ENCODE measurements around the gene NHLRC4. TPM values are rescaled to one million over a fixed set of nuclear protein-coding genes. Genes with fewer than 3 reads are reported as not detected.

NHLRC4 gene
- total RNA-seq, 2 experiments from 2014 or later = 0.60 to 0.67 TPM

DNA sequence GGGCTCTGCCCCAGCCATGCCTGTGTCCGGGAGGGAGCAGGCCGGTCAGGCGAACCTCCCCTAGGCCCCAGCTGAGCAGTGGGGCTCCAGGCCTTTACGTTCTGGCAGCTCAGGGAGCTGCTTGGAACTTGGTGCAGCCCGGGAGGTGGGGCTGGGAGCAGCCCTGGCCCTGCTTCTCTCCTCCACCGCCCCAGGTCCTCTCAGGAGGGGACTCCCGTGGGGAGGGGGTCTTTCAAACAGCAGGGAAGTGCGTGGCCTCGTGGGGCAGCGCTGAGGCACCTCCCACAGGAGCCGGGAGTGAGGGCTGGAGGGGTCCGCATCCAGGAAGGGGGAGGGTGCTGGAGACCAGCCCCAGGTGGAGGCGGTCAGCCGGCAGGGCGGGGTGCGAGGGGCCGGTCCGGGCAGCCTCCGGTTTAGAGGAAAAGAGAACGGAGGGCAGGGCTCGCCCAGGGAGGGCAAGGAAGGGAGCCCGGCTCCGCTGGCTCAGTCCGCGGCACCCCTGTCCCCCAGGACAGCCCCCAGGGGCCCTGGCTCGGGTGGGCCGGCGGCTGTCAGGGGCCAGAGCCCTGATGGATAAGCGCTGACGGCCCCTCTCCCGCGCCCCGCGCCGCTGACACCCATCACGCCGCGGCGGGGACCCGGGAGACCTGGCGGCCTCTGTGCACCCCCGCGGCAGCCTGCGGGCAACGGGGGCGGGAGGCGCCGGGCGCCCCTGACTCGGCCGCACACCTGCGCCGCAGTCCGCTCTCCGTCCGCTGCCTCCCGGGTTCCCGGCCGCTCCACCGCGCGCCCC lies 7.2 kb upstream of the NHLRC4 start:
- intact Hi-C loops (cut with micrococcal nuclease) = no loop called here
- no peaks in the 10 kb centered on the region for H3K9me3 Mint-ChIP-seq

DNA sequence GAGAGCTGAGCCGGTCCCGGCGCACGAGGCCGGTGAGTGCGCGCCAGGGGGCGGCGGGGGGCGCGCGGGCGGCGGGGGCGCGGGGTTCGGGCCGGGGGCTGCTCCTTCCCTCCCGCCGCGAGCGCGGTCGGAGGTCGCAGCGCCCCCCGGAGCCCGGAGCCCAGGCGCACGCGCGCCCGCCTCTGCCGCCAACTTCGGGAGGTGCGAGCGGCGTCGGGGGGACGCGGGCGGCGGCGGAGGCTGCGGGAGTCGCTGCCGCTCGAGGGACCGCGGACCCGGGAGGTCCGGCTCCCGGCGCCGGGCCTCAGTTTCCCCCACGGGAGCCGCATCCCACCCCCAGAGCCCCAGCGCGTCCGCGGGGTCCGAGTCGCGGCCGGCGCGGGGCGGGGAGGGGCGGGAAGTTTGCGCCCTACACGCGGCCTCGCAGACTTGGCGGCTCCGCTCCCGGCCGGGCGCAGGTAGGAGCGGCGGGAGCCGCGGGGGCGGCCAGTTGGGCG lies 6.6 kb upstream of the NHLRC4 start, which contains the start of gene PRR35:
TSS of gene PRR35 (plus strand) at position 191 of the 497 bp plus-strand sequence. CDS start 2,901 bp downstream, outside the sequence.
- intact Hi-C loops (cut with micrococcal nuclease) = no loop called here
- CTCF ChIA-PET = no interaction called here
- Mint-ChIP-seq H3K4me1 (ENCODE audit: low read depth) (no peaks in the 10 kb centered on the region), H3K36me3 (ENCODE audit: low read depth) (no peaks in the 10 kb centered on the region), H3K27ac (no peak within 1 kb of the TSS), H3K27me3 (ENCODE audit: low read depth) (peaks cover 2% of the 10 kb centered on the region), H3K9me3 (no peaks in the 10 kb centered on the region), H3K4me3 (no peak within 1 kb of the TSS)
- no peak for DNase-seq

More for the DNA sequence above, 7.2 kb upstream of the NHLRC4 start:
- Mint-ChIP-seq H3K4me3 (no peak overlapping the region), H3K27me3 (ENCODE audit: low read depth) (peaks cover 2% of the 10 kb centered on the region), H3K27ac (no peak overlapping the region), H3K36me3 (ENCODE audit: low read depth) (no peaks in the 10 kb centered on the region), H3K4me1 (ENCODE audit: low read depth) (no peaks in the 10 kb centered on the region)
- CTCF ChIA-PET = no interaction called here
- no peak for DNase-seq

DNA sequence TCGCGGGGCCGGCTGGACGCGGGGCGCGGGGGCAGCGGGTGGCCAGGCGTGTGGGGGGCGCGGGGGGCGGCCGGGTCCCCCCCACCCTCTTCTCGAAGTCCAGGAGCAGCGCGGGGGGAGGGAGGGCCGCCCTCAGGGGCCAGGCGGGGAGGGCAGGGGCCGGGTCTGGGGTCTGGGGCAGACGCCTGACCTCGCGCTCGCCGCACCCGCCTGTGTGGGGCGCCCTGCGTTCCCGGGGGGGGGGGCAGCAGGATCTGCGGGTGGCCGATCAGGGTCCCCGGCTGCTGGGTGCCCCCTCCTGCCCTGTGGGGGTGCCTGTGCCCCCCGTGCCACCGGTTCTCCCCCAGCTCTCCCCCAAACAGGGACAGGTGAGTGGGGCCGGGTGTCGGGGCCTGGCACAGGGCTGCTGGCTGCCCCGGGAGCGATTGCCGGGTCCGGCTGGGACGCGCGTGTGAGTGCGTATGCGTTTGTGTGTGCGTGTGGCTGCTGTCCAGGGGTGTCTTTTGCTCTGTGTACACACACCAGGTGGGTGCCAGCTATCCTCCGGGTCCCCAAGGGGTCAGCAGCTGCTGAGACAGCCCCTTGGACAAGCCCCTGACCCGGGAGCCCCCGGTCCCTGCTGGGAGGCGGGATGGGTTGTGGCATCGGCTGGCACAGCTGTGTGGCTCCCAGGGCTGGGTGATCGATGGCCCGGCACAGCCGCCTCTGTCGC lies 5.9 kb upstream of the NHLRC4 start:
- no peaks in the 10 kb centered on the region for H3K36me3 Mint-ChIP-seq (ENCODE audit: low read depth)
- peaks cover 2% of the 10 kb centered on the region for H3K27me3 Mint-ChIP-seq (ENCODE audit: low read depth)
- CTCF ChIA-PET = no interaction called here
- intact Hi-C loops (cut with micrococcal nuclease) = no loop called here
- H3K4me3 Mint-ChIP-seq = no peak overlapping the region
- no peak for DNase-seq
- no peaks in the 10 kb centered on the region for H3K4me1 Mint-ChIP-seq (ENCODE audit: low read depth)
- H3K9me3 Mint-ChIP-seq = no peaks in the 10 kb centered on the region
- no peak overlapping the region for H3K27ac Mint-ChIP-seq

DNA sequence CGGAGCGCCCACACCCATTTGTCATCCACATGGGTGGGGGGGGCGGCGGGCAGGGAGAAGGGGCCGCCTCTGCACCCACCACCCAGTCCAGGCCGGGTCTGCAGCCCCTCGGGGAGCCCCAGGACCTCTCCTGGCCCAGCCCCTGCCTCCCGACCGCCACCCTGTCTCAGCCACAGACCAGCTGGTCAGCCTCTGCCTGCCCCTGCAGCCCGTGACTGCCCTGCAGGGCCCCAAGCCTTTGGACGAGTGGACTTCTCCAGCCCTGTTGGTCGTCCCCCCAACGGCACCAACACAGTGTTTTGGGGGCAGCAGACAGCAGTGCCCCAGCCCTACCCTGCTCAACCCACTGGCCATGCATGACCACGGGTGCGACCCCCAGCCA lies 5.4 kb upstream of the NHLRC4 start:
- no peak overlapping the region for H3K27ac Mint-ChIP-seq
- peaks cover under 1% of the 10 kb centered on the region for H3K4me1 Mint-ChIP-seq (ENCODE audit: low read depth)
- no peaks in the 10 kb centered on the region for H3K36me3 Mint-ChIP-seq (ENCODE audit: low read depth)
- peaks cover 2% of the 10 kb centered on the region for H3K27me3 Mint-ChIP-seq (ENCODE audit: low read depth)
- intact Hi-C loops (cut with micrococcal nuclease) = no loop called here
- no peak overlapping the region for H3K4me3 Mint-ChIP-seq
- DNase-seq = no peak
- CTCF ChIA-PET = no interaction called here
- H3K9me3 Mint-ChIP-seq = no peaks in the 10 kb centered on the region

DNA sequence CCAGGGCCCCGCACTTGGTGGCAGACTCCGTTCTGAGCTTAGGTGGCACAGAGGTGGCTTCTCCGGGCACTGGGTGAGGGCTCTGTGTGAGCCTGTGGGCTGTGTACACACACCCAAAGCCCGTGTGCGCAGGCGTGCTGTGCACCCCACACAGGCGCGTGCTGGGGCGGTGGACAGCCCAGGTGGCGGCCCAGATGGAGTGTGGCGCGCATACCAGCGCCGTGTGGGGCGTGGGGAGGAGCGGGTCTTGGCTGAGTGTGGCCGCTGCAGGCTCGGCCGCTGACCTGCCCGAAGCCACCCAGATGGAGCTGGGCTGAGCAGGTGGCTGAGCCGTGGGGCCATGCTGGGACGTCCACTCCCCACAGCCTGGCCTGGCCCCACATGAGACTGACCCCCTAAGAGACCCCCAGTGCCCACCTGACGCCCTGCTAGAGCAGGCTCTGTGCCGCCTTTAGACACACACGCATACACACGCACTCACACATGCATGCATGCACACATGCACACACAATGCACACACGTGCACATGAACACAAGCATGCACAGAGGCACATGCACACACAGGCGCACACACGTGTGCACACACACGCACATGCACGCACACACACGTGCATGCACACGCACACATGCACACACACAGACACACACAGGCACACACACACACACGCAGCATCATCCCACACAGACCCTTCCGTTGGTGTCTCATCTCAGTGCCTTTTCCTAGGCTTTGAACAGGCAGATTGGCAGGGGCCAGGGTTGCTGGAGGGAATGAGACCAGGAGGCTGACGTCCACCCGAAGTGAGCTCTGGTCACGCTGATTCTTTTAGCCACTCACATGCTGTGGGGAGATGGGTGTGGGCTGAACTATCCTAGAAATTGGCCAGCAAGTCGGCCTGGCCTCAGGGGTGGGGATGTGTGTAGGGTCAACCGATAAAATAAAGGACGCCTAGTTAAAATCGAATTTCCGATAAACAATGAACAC lies 4.6 kb upstream of the NHLRC4 start:
- no peak overlapping the region for H3K4me3 Mint-ChIP-seq
- no peak overlapping the region for H3K27ac Mint-ChIP-seq
- CTCF ChIA-PET = no interaction called here
- peaks cover 9% of the 10 kb centered on the region for H3K4me1 Mint-ChIP-seq (ENCODE audit: low read depth)
- H3K36me3 Mint-ChIP-seq (ENCODE audit: low read depth) = no peaks in the 10 kb centered on the region
- DNase-seq = no peak
- peaks cover 2% of the 10 kb centered on the region for H3K27me3 Mint-ChIP-seq (ENCODE audit: low read depth)
- no peaks in the 10 kb centered on the region for H3K9me3 Mint-ChIP-seq
- intact Hi-C loops (cut with micrococcal nuclease) = no loop called here

DNA sequence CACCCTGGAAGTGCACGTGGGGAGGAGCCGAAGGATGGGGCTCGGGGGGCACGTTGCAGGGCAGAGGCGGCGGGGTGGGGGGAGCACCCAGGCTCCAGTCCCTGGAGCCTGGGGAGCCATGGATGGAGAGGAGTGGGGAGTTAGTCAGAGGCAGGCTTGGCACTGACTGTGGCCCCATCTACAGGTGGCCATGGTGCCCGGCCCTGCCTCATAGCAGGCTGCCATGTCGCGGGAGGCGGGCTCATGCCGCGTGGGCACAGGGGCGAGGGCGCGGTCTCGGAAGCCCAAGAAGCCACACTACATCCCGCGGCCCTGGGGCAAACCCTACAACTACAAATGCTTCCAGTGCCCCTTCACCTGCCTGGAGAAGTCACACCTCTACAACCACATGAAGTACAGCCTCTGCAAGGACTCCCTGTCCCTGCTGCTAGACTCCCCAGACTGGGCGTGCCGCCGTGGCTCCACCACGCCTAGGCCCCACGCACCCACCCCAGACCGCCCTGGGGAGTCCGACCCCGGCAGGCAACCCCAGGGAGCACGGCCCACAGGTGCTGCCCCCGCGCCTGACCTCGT lies 3.6 kb upstream of the NHLRC4 start:
- no peaks in the 10 kb centered on the region for H3K9me3 Mint-ChIP-seq
- intact Hi-C loops (cut with micrococcal nuclease) = no loop called here
- H3K36me3 Mint-ChIP-seq (ENCODE audit: low read depth) = no peaks in the 10 kb centered on the region
- CTCF ChIA-PET = no interaction called here
- peaks cover 10% of the 10 kb centered on the region for H3K4me1 Mint-ChIP-seq (ENCODE audit: low read depth)
- no peak overlapping the region for H3K27ac Mint-ChIP-seq
- peaks cover 2% of the 10 kb centered on the region for H3K27me3 Mint-ChIP-seq (ENCODE audit: low read depth)
- DNase-seq = no peak
- H3K4me3 Mint-ChIP-seq = no peak overlapping the region

DNA sequence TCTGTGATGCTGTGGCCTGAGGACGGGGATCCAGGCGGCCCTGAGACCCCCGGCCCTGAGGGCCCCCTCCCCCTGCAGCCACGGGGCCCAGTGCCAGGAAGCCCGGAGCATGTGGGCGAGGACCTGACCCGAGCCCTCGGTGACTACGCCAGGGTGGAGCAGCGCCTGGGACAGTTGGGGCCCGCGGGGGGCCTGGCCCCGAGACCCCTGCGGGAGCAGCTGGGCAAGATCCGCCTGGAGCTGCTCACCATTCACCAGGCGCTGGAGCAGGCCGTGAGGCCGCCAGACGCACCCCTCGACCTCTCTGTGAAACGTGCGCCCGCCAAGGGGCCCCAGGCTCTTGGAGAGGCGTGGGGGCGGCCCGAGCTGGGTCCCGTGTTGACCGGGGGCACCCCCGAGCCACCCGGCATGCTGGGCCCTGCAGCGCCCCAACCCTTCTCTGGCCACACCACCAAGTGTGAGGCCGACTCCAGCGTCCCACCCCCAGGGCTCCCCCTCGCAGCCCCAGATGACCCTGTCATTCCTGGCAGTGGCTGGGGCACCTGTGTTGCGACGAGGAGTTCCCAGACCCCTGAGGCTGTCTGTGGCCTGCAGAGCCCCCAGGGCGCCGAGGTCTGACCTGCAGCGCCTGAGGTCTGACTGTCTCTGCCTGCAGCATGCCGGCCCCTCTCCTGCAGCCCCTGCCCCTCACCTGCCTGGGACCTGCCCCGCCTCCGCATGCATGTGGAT lies 2.0 kb upstream of the NHLRC4 start:
- no peaks in the 10 kb centered on the region for H3K27me3 Mint-ChIP-seq (ENCODE audit: low read depth)

DNA sequence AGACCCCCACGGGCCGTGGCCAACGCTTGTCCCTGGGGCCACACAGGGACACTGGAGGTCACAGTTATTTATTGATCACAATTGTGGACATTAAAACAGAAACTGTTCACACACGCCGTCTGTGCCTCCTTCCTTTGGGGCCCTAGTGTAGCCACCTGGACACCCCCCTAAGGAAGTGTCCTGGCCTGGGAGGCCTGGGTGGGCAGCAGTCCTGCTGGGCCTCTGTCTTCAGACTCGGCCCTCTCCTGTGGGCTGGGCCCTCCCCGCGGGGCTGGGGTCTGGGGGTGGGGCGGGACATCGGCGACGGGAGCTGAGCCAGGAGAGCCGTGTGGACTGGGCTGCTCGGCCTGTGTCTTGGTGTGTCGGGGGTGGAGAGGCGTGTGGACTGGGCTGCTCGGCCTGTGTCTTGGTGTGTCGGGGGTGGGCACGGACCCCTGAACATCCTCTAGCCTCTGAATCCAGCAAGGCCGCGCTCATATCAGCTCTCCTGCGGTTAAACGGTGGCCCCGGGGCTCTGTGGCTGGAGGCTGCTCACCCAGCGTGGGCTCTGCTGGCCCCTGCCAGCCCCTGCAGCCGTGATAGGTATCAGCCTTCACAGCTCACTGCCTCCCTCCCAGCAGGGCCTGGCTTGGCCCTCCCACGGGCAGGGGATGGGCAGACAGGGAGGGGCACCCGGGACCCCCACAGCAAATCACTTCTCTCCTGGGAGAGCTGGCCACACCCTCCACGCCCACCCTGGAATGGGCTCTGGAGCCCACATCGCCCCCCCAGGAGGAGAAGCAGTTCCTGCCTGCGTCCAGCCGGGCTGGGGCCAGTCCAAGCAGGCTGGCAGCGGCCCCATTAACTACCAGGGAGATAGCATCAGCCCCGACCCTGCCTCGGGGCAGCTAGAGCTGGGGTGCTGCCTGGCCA lies 1.1 kb upstream of the NHLRC4 start:
- no peak for DNase-seq
- H3K36me3 Mint-ChIP-seq (ENCODE audit: low read depth) = no peaks in the 10 kb centered on the region
- H3K4me3 Mint-ChIP-seq = no peak overlapping the region
- peaks cover 18% of the 10 kb centered on the region for H3K4me1 Mint-ChIP-seq (ENCODE audit: low read depth)
- intact Hi-C loops (cut with micrococcal nuclease) = loop anchor here (2.0 kb wide), 1 partner anchor 23 kb away; no protein-coding TSS in a partner anchor
- no peaks in the 10 kb centered on the region for H3K27me3 Mint-ChIP-seq (ENCODE audit: low read depth)
- CTCF ChIA-PET = no interaction called here
- H3K9me3 Mint-ChIP-seq = no peaks in the 10 kb centered on the region
- no peak overlapping the region for H3K27ac Mint-ChIP-seq

More for the DNA sequence above, 2.0 kb upstream of the NHLRC4 start:
- CTCF ChIA-PET = no interaction called here
- H3K36me3 Mint-ChIP-seq (ENCODE audit: low read depth) = no peaks in the 10 kb centered on the region
- no peaks in the 10 kb centered on the region for H3K9me3 Mint-ChIP-seq
- no peak for DNase-seq
- H3K4me3 Mint-ChIP-seq = no peak overlapping the region
- intact Hi-C loops (cut with micrococcal nuclease) = no loop called here
- H3K27ac Mint-ChIP-seq = no peak overlapping the region
- H3K4me1 Mint-ChIP-seq (ENCODE audit: low read depth) = peaks cover 17% of the 10 kb centered on the region

DNA sequence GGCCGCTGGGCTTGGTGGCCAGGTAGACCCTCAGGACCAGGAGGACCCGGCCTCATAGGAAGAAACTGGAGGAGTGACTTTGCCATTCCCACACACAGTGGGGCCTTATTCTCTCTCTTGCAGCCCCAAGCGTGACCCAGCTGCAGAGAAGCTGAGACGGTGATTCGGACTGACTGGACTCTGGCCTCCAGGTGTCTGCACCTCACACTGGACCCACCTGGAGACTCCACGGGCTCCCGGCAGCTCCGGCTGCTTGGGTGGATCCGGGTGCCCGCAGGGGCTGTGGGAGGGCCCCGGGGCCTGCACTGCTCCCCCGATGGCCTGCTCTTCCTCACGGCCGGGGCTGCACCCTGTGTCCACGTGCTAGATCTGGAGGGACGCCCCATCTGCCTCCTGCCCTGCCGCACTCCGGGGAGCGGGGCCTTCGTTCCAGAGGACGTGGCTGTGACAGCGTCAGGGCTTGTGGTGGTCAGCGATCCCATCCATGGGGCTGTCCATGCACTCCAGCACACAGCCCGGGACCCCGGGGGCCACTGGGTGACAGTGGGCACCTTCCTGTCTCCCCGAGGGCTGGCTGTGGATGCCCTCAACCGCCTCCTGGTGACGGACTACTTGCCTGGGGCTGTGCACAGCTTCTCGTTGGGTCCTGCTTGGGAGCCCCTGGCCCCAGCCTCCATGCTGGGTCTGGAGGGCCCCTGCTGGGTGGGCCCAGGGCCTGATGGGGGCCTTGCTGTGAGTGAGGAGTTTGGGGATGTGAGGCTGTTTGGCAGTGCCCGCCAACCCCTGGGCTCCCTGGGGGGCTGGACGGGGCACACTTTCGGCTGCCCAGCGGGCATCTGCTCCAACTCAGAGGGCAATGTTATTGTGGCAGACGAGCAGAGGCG lies 810 bp downstream of the NHLRC4 start:
- CTCF ChIA-PET = interaction anchor here (1.0 kb wide), 1 partner anchor 12 kb away, joined by 4 read pairs; no protein-coding TSS in a partner anchor
- Mint-ChIP-seq H3K27ac (peak overlapping the region; percentile 78), H3K9me3 (no peaks in the 10 kb centered on the region), H3K4me3 (peak overlapping the region; percentile 39), H3K36me3 (ENCODE audit: low read depth) (no peaks in the 10 kb centered on the region), H3K27me3 (ENCODE audit: low read depth) (no peaks in the 10 kb centered on the region), H3K4me1 (ENCODE audit: low read depth) (peaks cover 29% of the 10 kb centered on the region)
- intact Hi-C loops (cut with micrococcal nuclease) = loop anchor here (2.0 kb wide), 1 partner anchor 21 kb away; no protein-coding TSS in a partner anchor
- no peak for DNase-seq

All from activated naive CD4-positive, alpha-beta T cell treated with anti-CD3 and anti-CD28 coated beads for 36 hours (primary cell).